PC-3 (cell line): ENCODE data around the gene RAB20. TPM values are rescaled to one million over a fixed set of nuclear protein-coding genes. Genes with fewer than 3 reads are reported as not detected.

Experiments
- ATAC-seq: fragments of 200-7000 bp; cut with Tn5 transposase; 2 replicates; pipeline ENCODE4 v1.9.1; 2020; ENCODE audit warnings: mild to moderate bottlenecking, moderate library complexity
- BruUV-seq: library from RNA; stranded (reverse); fragments of 400-500 nt; replicated peaks from 2 replicates; lab custom pipeline; 2021; lab: Mats Ljungman, UMichigan
- CTCF ChIA-PET: fragments of 300-600 bp; sonication (Branson Sonifier 250); formaldehyde crosslinking; loops from one replicate; lab custom pipeline; 2022; ENCODE audit warnings: antibody characterized with exemption; lab: Charles Lee
- POLR2A ChIA-PET: fragments of 300-600 bp; sonication (Branson Sonifier 250); formaldehyde crosslinking; loops from one replicate; lab custom pipeline; 2022; ENCODE audit warnings: antibody characterized with exemption; ENCODE audit not compliant: unreplicated experiment; lab: Charles Lee
- DNase-seq: peaks from one replicate; pipeline ENCODE4 v3.0.0-alpha.2; 2015
- H2AFZ ChIP-seq: fragments of 300-600 bp; sonication (generic); 2 replicates; pipeline ENCODE4 v1.6.0; 2016; ENCODE audit warnings: antibody characterized with exemption, low read length
- H3F3A ChIP-seq: fragments of 300-600 bp; sonication (generic); one replicate; pipeline ENCODE4 v1.6.0; 2017; ENCODE audit warnings: antibody characterized with exemption, low read length, control low read depth, mild to moderate bottlenecking; ENCODE audit not compliant: unreplicated experiment
- H3K27ac ChIP-seq: fragments of 300-600 bp; sonication (generic); 2 replicates; pipeline ENCODE4 v1.5.1; 2016; ENCODE audit warnings: mild to moderate bottlenecking, low read length
- H3K27me3 ChIP-seq: fragments of 300-600 bp; sonication (generic); 2 replicates; pipeline ENCODE4 v1.6.1; 2016; ENCODE audit warnings: low read length, mixed read lengths
- H3K36me3 ChIP-seq: fragments of 300-600 bp; sonication (generic); 2 replicates; pipeline ENCODE4 v1.6.1; 2016; ENCODE audit warnings: low read depth, mixed run types, low read length, mixed read lengths
- H3K4me1 ChIP-seq: fragments of 300-600 bp; sonication (generic); 2 replicates; pipeline ENCODE4 v1.5.1; 2016; ENCODE audit warnings: low read length; ENCODE audit not compliant: insufficient read depth
- H3K4me2 ChIP-seq: fragments of 300-600 bp; sonication (generic); 2 replicates; pipeline ENCODE4 v1.6.0; 2016; ENCODE audit warnings: low read length
- H3K4me3 ChIP-seq: fragments of 300-600 bp; sonication (generic); 2 replicates; pipeline ENCODE4 v1.5.1; 2016; ENCODE audit warnings: mild to moderate bottlenecking, low read length, mixed read lengths
- H3K79me2 ChIP-seq: fragments of 300-600 bp; sonication (generic); 2 replicates; pipeline ENCODE4 v1.6.1; 2017; ENCODE audit warnings: low read length, mixed read lengths
- H3K9ac ChIP-seq: fragments of 300-600 bp; sonication (generic); 2 replicates; pipeline ENCODE4 v1.6.0; 2016; ENCODE audit warnings: mild to moderate bottlenecking, low read length
- H3K9me2 ChIP-seq: fragments of 300-600 bp; sonication (generic); replicated peaks from 2 replicates; pipeline ENCODE4 v1.6.1; 2016; ENCODE audit warnings: mixed run types, low read length, mixed read lengths
- H3K9me3 ChIP-seq: fragments of 300-600 bp; sonication (generic); 2 replicates; pipeline ENCODE4 v1.6.1; 2016; ENCODE audit warnings: low read length, mixed read lengths
- H4K20me1 ChIP-seq: fragments of 300-600 bp; sonication (generic); 2 replicates; pipeline ENCODE4 v1.6.1; 2016; ENCODE audit warnings: low read length, mixed read lengths
- EZH2 ChIP-seq: fragments of 300-600 bp; sonication (generic); IDR thresholded peaks from one replicate; pipeline ENCODE4 v1.6.1; 2017; ENCODE audit warnings: antibody characterized with exemption, mild to moderate bottlenecking, low read length; ENCODE audit not compliant: unreplicated experiment
- EZH2phosphoT487 ChIP-seq: fragments of 300-600 bp; sonication (generic); IDR thresholded peaks from 2 replicates; pipeline ENCODE4 v1.6.1; 2018; ENCODE audit warnings: mild to moderate bottlenecking, antibody characterized with exemption, low read length, borderline replicate concordance
- intact Hi-C: fragments of 100-400 bp; cut with micrococcal nuclease; formaldehyde crosslinking; loops from 2 replicates; pipeline ENCODE4 v1.9.0; 2023
- total RNA-seq: library from RNA; depleted of rRNA; stranded (reverse); fragments of >200 nt; gene quantifications from 2 replicates; pipeline ENCODE4 v1.2.3, GENCODE V29; 2014
- TF ChIP-seq, protein P1 (sequence below): fragments of 300-600 bp; sonication (generic); conservative IDR thresholded peaks from 2 replicates; pipeline ENCODE4 v1.5.1; 2017; ENCODE audit warnings: antibody characterized with exemption, low read depth, mild to moderate bottlenecking, low read length

RAB20 gene
- total RNA-seq, 1 experiment from 2014 or later = 22.9 TPM

DNA sequence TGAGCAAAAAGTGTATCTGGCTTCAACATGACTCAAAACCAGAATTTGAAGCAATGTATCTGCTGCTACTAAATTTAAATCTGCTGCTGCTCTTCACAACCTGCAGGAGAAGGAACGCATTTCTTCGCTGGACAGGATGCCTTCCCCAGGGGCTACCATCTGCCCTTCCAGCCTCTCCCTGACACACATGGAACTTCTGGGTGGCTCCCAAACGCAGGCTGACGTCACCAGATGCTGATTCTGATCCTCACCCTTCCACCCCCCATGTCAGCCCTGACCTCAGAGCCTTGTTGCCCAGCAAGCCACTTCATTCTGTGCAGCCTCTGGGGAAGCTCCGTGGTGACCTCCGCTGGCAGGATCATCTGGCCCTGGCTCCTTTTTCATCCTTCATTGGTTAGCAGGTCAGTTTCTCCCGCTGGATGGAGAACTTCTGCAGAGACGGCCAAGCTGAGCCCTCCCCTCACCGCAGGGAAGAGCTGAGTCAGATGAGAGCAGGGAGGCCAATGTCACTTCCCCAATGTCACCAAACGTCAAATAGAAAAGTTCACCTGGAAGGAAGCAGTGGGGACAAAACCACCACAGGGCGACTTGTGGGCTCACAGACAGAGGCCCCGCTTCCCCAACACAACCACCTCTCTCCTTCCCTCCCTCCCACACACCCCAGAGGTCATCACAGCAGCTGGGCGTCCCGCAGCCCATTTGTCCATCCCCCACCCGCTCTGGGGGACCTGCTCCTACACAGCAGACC is 14.0 kb upstream of the RAB20 start:
- CTCF ChIA-PET = no interaction called here
- DNase-seq = no peak
- no TSS peak for BruUV-seq

DNA sequence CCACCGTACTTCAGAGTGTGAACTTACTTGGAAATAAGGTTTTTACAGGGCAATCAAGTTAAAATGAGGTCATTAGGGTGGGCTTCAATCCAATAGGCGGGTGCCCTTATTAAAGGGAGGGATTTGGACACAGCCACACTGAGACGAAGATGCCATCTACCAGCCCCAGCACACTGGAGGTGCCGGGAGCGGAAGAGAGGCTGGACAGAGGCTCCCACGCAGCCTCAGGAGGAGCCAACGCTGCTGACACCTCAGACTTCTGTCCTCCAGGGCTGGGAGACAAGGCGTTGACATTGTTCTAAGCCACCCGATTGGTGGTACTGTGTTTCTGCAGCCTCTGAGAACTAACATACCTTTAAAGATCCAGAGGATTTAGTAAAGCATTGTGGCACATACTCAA is 12.6 kb upstream of the RAB20 start:
- H3K9me3 ChIP-seq = no peaks in the 10 kb centered on the region
- H3K27me3 ChIP-seq = no peaks in the 10 kb centered on the region
- ATAC-seq = no peak
- no peaks in the 10 kb centered on the region for H3F3A ChIP-seq
- no peak overlapping the region for H3K9ac ChIP-seq
- H2AFZ ChIP-seq = no peak overlapping the region
- no peak for TF ChIP-seq EZH2phosphoT487
- no peak for TF ChIP-seq EZH2
- TF ChIP-seq, protein P1, sequence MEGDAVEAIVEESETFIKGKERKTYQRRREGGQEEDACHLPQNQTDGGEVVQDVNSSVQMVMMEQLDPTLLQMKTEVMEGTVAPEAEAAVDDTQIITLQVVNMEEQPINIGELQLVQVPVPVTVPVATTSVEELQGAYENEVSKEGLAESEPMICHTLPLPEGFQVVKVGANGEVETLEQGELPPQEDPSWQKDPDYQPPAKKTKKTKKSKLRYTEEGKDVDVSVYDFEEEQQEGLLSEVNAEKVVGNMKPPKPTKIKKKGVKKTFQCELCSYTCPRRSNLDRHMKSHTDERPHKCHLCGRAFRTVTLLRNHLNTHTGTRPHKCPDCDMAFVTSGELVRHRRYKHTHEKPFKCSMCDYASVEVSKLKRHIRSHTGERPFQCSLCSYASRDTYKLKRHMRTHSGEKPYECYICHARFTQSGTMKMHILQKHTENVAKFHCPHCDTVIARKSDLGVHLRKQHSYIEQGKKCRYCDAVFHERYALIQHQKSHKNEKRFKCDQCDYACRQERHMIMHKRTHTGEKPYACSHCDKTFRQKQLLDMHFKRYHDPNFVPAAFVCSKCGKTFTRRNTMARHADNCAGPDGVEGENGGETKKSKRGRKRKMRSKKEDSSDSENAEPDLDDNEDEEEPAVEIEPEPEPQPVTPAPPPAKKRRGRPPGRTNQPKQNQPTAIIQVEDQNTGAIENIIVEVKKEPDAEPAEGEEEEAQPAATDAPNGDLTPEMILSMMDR = no peak
- H3K4me2 ChIP-seq = no peak overlapping the region
- no peaks in the 10 kb centered on the region for H3K4me1 ChIP-seq
- intact Hi-C loops = no loop called here
- no peak overlapping the region for H3K27ac ChIP-seq
- H4K20me1 ChIP-seq = no peaks in the 10 kb centered on the region
- H3K79me2 ChIP-seq = no peaks in the 10 kb centered on the region
- no peaks in the 10 kb centered on the region for H3K36me3 ChIP-seq
- no TSS peak for BruUV-seq
- no peak overlapping the region for H3K4me3 ChIP-seq
- no peaks in the 10 kb centered on the region for H3K9me2 ChIP-seq
- no peak for DNase-seq
- ChIA-PET CTCF (no interaction called here), POLR2A (no interaction called here)

More for the DNA sequence above, 14.0 kb upstream of the RAB20 start:
- POLR2A ChIA-PET = no interaction called here
- no peak for ATAC-seq
- Histone ChIP-seq H2AFZ (no peak overlapping the region), H3K27ac (no peak overlapping the region), H3F3A (no peaks in the 10 kb centered on the region), H3K79me2 (no peaks in the 10 kb centered on the region), H3K27me3 (no peaks in the 10 kb centered on the region), H3K4me1 (no peaks in the 10 kb centered on the region), H3K9me2 (no peaks in the 10 kb centered on the region), H4K20me1 (no peaks in the 10 kb centered on the region), H3K4me2 (no peak overlapping the region), H3K9ac (no peak overlapping the region), H3K4me3 (no peak overlapping the region), H3K9me3 (no peaks in the 10 kb centered on the region), H3K36me3 (no peaks in the 10 kb centered on the region)
- intact Hi-C loops = no loop called here
- TF ChIP-seq EZH2 = no peak
- TF ChIP-seq, protein P1 = no peak
- TF ChIP-seq EZH2phosphoT487 = no peak

DNA sequence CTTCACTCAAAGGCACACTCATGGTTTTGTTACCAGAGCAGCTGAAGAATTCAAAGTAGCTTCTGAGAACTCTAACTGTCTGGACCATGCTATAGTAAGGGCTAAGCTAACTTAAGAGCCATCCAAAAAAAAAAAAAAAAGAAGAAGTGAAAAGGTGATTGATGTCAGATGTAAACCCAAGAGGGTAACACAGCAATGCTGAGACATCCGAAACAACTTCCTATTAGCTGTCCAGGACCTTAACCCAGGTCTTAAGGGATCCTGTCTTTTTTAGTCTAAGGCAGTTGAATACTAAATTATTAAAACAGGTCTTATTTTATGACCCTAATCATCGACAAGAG is 11.2 kb upstream of the RAB20 start:
- Histone ChIP-seq H3K4me3 (no peak overlapping the region), H3K79me2 (no peaks in the 10 kb centered on the region), H4K20me1 (no peaks in the 10 kb centered on the region), H3K9me3 (no peaks in the 10 kb centered on the region), H3K4me2 (no peak overlapping the region), H3K9ac (no peak overlapping the region), H3K27ac (no peak overlapping the region), H2AFZ (no peak overlapping the region), H3K4me1 (no peaks in the 10 kb centered on the region), H3K9me2 (no peaks in the 10 kb centered on the region), H3K27me3 (no peaks in the 10 kb centered on the region), H3K36me3 (no peaks in the 10 kb centered on the region), H3F3A (no peaks in the 10 kb centered on the region)
- BruUV-seq = no TSS peak
- CTCF ChIA-PET = no interaction called here
- POLR2A ChIA-PET = no interaction called here
- DNase-seq = no peak
- TF ChIP-seq, protein P1 = no peak
- no peak for TF ChIP-seq EZH2
- TF ChIP-seq EZH2phosphoT487 = no peak
- no peak for ATAC-seq
- intact Hi-C loops = no loop called here
